ENCODE results near the gene LAMC1. TPM values are rescaled to one million over a fixed set of nuclear protein-coding genes. Genes with fewer than 3 reads are reported as not detected.

The LAMC1 gene
- total and polyA plus RNA-seq, 2 of the 4 experiments (the other 2 are of a cell fraction) = 249 to 394 TPM

- no peak overlapping the region for H3K4me2 ChIP-seq (ENCODE audit: low read depth, low read length)
- CTCF ChIA-PET = interaction anchor here (1.4 kb wide), 1 partner anchor 178 kb away, joined by 3 read pairs; no protein-coding TSS in a partner anchor
- dilution Hi-C loops (cut with HindIII; ENCODE audit: low sequenced_read_pairs, unreplicated experiment) = no loop called here
- no peak overlapping the region for H4K91ac ChIP-seq (ENCODE audit: insufficient read depth, low read depth, low read length)
- H2BK20ac ChIP-seq (ENCODE audit: low read depth, low read length) = no peak overlapping the region
- no peaks in the 10 kb centered on the region for H3K9me3 ChIP-seq (ENCODE audit: control insufficient read depth, insufficient read depth, low read length)
- in situ Hi-C loops (cut with MboI; ENCODE audit: low sequenced_read_pairs) = no loop called here
- intact Hi-C loops (cut with micrococcal nuclease) = loop anchor here (5.0 kb wide), 1 partner anchor 97 kb away; no protein-coding TSS in a partner anchor
- no peak overlapping the region for H3K9ac ChIP-seq (ENCODE audit: low read depth, low read length)
- H3K27me3 ChIP-seq (ENCODE audit: control insufficient read depth, insufficient read depth, low read length) = no peaks in the 10 kb centered on the region
- H3K4me3 ChIP-seq (ENCODE audit: insufficient read depth, low read depth, low read length) = no peak overlapping the region
- no peak overlapping the region for H3K56ac ChIP-seq (ENCODE audit: extremely low read depth, insufficient read depth, low read length)
- H2BK15ac ChIP-seq (ENCODE audit: low read depth, low read length) = no peak overlapping the region
- peaks cover 6% of the 10 kb centered on the region for H3K4me1 ChIP-seq (ENCODE audit: control insufficient read depth, insufficient read depth, low read length)
- no peak overlapping the region for H3K23ac ChIP-seq (ENCODE audit: low read depth, low read length)
- POLR2A ChIA-PET (ENCODE audit: unreplicated experiment) = no interaction called here
- H4K8ac ChIP-seq (ENCODE audit: low read depth in 2 of 2, low read length in 2 of 2) = no peak overlapping the region
- no peak overlapping the region for H2AK9ac ChIP-seq (replicated peaks; ENCODE audit: low read depth, low read length, poor library complexity)
- no peaks in the 10 kb centered on the region for H4K20me1 ChIP-seq (ENCODE audit: insufficient read depth, low read length)
- no peak overlapping the region; the same call in 1 of the 2 replicates for H3K14ac ChIP-seq (replicated peaks; ENCODE audit: low read depth, low read length)
- H3K27ac ChIP-seq (ENCODE audit: insufficient read depth, low read length) = no peak overlapping the region
- peaks cover 47% of the 10 kb centered on the region for H3K36me3 ChIP-seq (ENCODE audit: control insufficient read depth, insufficient read depth, low read length)
- no peak overlapping the region for H2AK5ac ChIP-seq (ENCODE audit: low read depth, low read length)
- no peak overlapping the region for H2AFZ ChIP-seq (replicated peaks; ENCODE audit: low read length, poor library complexity)
- peaks cover 11 to 50% of the 10 kb centered on the region in 2 experiments; a peak in 2 of 4 replicates for H3K79me1 ChIP-seq (ENCODE audit: low read depth in 1 of 2, low read length in 2 of 2)
- no peak for DNase-seq
- no peak overlapping the region for H4K5ac ChIP-seq (ENCODE audit: low read depth, low read length)
- ATAC-seq (ENCODE audit: low read depth) = no peak
- H3K4ac ChIP-seq (ENCODE audit: low read depth, low read length) = no peak overlapping the region
- BruUV-seq (replicated peaks) = no TSS peak
- H2BK120ac ChIP-seq (ENCODE audit: low read depth, low read length) = 0 out of 2 replicates have a peak overlapping the region, but pooled peaks have one; percentile 36
- peak overlapping the region; percentile 12 for H2BK5ac ChIP-seq (ENCODE audit: low read depth, low read length, poor library complexity, severe bottlenecking)
- H3K18ac ChIP-seq (ENCODE audit: low read depth, low read length) = no peak overlapping the region
- TF ChIP-seq CEBPB (IDR thresholded peaks at IDR 0.05; ENCODE audit: low read depth, low read length) = no peak
- no peak for TF ChIP-seq SMC3 (IDR thresholded peaks at IDR 0.05; ENCODE audit: low read depth, low read length)
- no peak for TF ChIP-seq FOS (IDR thresholded peaks at IDR 0.05; ENCODE audit: low read depth, low read length)
- no peak for TF ChIP-seq RFX5 (IDR thresholded peaks at IDR 0.05; ENCODE audit: low read depth, low read length)
- TF ChIP-seq MXI1 (IDR thresholded peaks at IDR 0.05; ENCODE audit: borderline replicate concordance, low read depth, low read length) = no peak
- TF ChIP-seq NFE2L2 (IDR thresholded peaks at IDR 0.05; ENCODE audit: low read depth, low read length) = no peak
- TF ChIP-seq ELK1 (IDR thresholded peaks at IDR 0.05; ENCODE audit: borderline replicate concordance, low read depth, low read length) = no peak
- no peak for TF ChIP-seq BHLHE40 (IDR thresholded peaks at IDR 0.05; ENCODE audit: low read depth, low read length)
- TF ChIP-seq RCOR1 (IDR thresholded peaks at IDR 0.05; ENCODE audit: insufficient replicate concordance, low read length) = no peak
- TF ChIP-seq CTCF (conservative IDR thresholded peaks at IDR 0.05; ENCODE audit: low read depth, low read length) = no peak
- TF ChIP-seq POLR2A (IDR thresholded peaks at IDR 0.05; ENCODE audit: low read depth, low read length) = no peak
- no peak for TF ChIP-seq MAFK (IDR thresholded peaks at IDR 0.05; ENCODE audit: low read depth, low read length)
- TF ChIP-seq MAZ (IDR thresholded peaks at IDR 0.05; ENCODE audit: borderline replicate concordance, low read depth, low read length) = no peak
- TF ChIP-seq USF2 (IDR thresholded peaks at IDR 0.05; ENCODE audit: low read depth, low read length) = no peak
- peaks cover 14% of the 10 kb centered on the region for H3K9me1 ChIP-seq (ENCODE audit: insufficient read depth, low read length)
Observed at GRCh38 chr1:183140633-183141032, 117.4 kb downstream of the LAMC1 start.

All from IMR-90 (cell line).